HTERT RPE-1 (cell line): ENCODE results near the gene OTUB1.

Experiments used
- in situ Hi-C: fragments of 300-500 bp; cut with MboI; formaldehyde crosslinking; loops from 4 replicates; pipeline ENCODE4 v1.14.3; 2020; ENCODE audit warnings: low sequenced_read_pairs

Gene OTUB1

GRCh38 chr11:64022125-64022784, 36.0 kb downstream of the OTUB1 start:
- in situ Hi-C loops: no loop called here

GRCh38 chr11:64023712-64024710, 37.8 kb downstream of the OTUB1 start:
- in situ Hi-C loops: no loop called here

- in situ Hi-C loops: no loop called here
Observed at GRCh38 chr11:64025205-64025604, 39.0 kb downstream of the OTUB1 start.

- in situ Hi-C loops: no loop called here
Observed at GRCh38 chr11:64026575-64027205, 40.5 kb downstream of the OTUB1 start.

GRCh38 chr11:64027651-64028397, 41.6 kb downstream of the OTUB1 start:
- in situ Hi-C loops: no loop called here

GRCh38 chr11:64028398-64029115, 42.3 kb downstream of the OTUB1 start:
- in situ Hi-C loops: no loop called here

- in situ Hi-C loops: no loop called here
Observed at GRCh38 chr11:64029773-64030172, 43.5 kb downstream of the OTUB1 start.

- in situ Hi-C loops: no loop called here
Observed at GRCh38 chr11:64031001-64031400, 44.8 kb downstream of the OTUB1 start.

- in situ Hi-C loops: no loop called here
Observed at GRCh38 chr11:64032050-64032449, 45.8 kb downstream of the OTUB1 start.

GRCh38 chr11:64034411-64034811, 48.2 kb downstream of the OTUB1 start:
- in situ Hi-C loops: no loop called here

GRCh38 chr11:64035081-64035524, 48.9 kb downstream of the OTUB1 start:
- in situ Hi-C loops: no loop called here

- in situ Hi-C loops: no loop called here
Observed at GRCh38 chr11:64035576-64035975, 49.3 kb downstream of the OTUB1 start, which contains the start of gene FLRT1. FLRT1 (plus strand) TSS chr11:64035931; CDS start chr11:64116268, 80,337 bp downstream.

GRCh38 chr11:64036087-64037026, 50.1 kb downstream of the OTUB1 start:
- in situ Hi-C loops: no loop called here

- in situ Hi-C loops: no loop called here
Observed at GRCh38 chr11:64037027-64037634, 50.9 kb downstream of the OTUB1 start.

GRCh38 chr11:64038500-64038899, 52.3 kb downstream of the OTUB1 start:
- in situ Hi-C loops: no loop called here

GRCh38 chr11:64039012-64039665, 52.9 kb downstream of the OTUB1 start:
- in situ Hi-C loops: no loop called here

GRCh38 chr11:64040684-64041322, 54.6 kb downstream of the OTUB1 start:
- in situ Hi-C loops: no loop called here
